GM18520 (cell line): Measurements from ENCODE around the gene ASAP3.

Experiments used
- ATAC-seq: cut with Tn5 transposase; IDR thresholded peaks from one replicate; pipeline ENCODE4 v1.9.1; 2021; ENCODE audit not compliant: unreplicated experiment

ASAP3 gene

GRCh38 chr1:23450894-23451293 is 33.1 kb downstream of the ASAP3 start:
- no peak for ATAC-seq

GRCh38 chr1:23449958-23450357 is 34.0 kb downstream of the ASAP3 start:
- no peak for ATAC-seq

- ATAC-seq: no peak
These were observed 34.7 kb downstream of the ASAP3 start for GRCh38 chr1:23449306-23449705.

- no peak for ATAC-seq
These were observed 35.1 kb downstream of the ASAP3 start for GRCh38 chr1:23448846-23449245.

GRCh38 chr1:23446661-23447310 is 37.2 kb downstream of the ASAP3 start:
- ATAC-seq: no peak

- no peak for ATAC-seq
These were observed 39.2 kb downstream of the ASAP3 start for GRCh38 chr1:23444596-23445390.

- ATAC-seq: no peak
These were observed 39.9 kb downstream of the ASAP3 start for GRCh38 chr1:23444104-23444533.

GRCh38 chr1:23442751-23443150 is 41.2 kb downstream of the ASAP3 start:
- no peak for ATAC-seq

GRCh38 chr1:23441446-23442148 is 42.4 kb downstream of the ASAP3 start:
- ATAC-seq: no peak

- ATAC-seq: no peak
These were observed 45.4 kb downstream of the ASAP3 start for GRCh38 chr1:23438545-23438944.

- no peak for ATAC-seq
These were observed 46.7 kb downstream of the ASAP3 start for GRCh38 chr1:23437355-23437664.

GRCh38 chr1:23436520-23437354 is 47.2 kb downstream of the ASAP3 start:
- ATAC-seq: no peak

GRCh38 chr1:23434260-23434775 is 49.7 kb downstream of the ASAP3 start:
- ATAC-seq: no peak

GRCh38 chr1:23433122-23433521 is 50.9 kb downstream of the ASAP3 start:
- ATAC-seq: no peak

GRCh38 chr1:23431431-23431830 is 52.5 kb downstream of the ASAP3 start:
- ATAC-seq: no peak

- ATAC-seq: no peak
These were observed 53.2 kb downstream of the ASAP3 start for GRCh38 chr1:23430803-23431202.

GRCh38 chr1:23428136-23428905 is 55.7 kb downstream of the ASAP3 start:
- no peak for ATAC-seq

- no peak for ATAC-seq
These were observed 56.4 kb downstream of the ASAP3 start for GRCh38 chr1:23427550-23427949.

GRCh38 chr1:23426828-23427227 is 57.2 kb downstream of the ASAP3 start:
- ATAC-seq: no peak

- no peak for ATAC-seq
These were observed 58.8 kb downstream of the ASAP3 start for GRCh38 chr1:23425193-23425494.
